GM13976 (cell line): ENCODE data around the gene SNIP1.
"Not testable (repeated sequence)": the region's sequence is repeated elsewhere in the genome, so short reads cannot be mapped to it uniquely, and the experiment has no call there.

ENCODE experiments used
- DNase-seq: peaks from one replicate; pipeline ENCODE4 v3.0.0; 2012; ENCODE audit warnings: low spot score
- CTCF ChIP-seq: IDR thresholded peaks from 2 replicates; pipeline ENCODE4 v1.5.1; 2012; ENCODE audit warnings: borderline replicate concordance, mild to moderate bottlenecking; ENCODE audit not compliant: insufficient read depth; ENCODE audit errors: extremely low read depth, missing control alignments, control extremely low read depth
- in situ Hi-C: fragments of 300-500 bp; cut with MboI; formaldehyde crosslinking; loops from one replicate; pipeline ENCODE4 v1.12.0; 2022; ENCODE audit warnings: low sequenced_read_pairs, mixed read lengths, inconsistent platforms; ENCODE audit not compliant: unreplicated experiment

SNIP1 gene

DNA sequence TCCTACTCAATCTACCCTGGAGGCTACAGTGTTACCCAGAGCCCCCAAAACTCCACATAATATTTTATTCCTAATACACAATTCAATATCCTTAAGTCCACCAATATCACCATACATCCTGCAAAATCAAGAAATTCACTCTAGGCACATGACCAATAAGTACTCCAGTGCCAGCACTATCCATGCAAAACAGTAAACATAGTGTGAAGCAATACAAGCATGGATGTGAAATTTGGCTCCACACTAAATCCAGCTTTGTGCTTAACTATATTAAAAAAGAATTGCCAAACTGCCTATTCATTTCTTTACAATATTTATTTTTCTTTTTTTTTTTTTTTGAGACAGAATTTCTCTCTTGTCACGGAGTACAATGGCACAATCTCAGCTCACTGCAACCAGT lies 36.5 kb downstream of the SNIP1 start:
- no peak for DNase-seq
- TF ChIP-seq CTCF: no peak
- in situ Hi-C loops: no loop called here

GRCh38 chr1:37515185-37516034 lies 38.7 kb downstream of the SNIP1 start:
- DNase-seq: no peak
- TF ChIP-seq CTCF: no peak
- in situ Hi-C loops: no loop called here

- in situ Hi-C loops: no loop called here
- peak; percentile 94 for DNase-seq
- peak; percentile 59 for TF ChIP-seq CTCF
Observed at GRCh38 chr1:37514350-37515184, 39.5 kb downstream of the SNIP1 start, which contains the start of gene MEAF6. MEAF6 (minus strand) TSS chr1:37514766; CDS start chr1:37514746, 20 bp downstream.

- peak; percentile 71 for DNase-seq
- TF ChIP-seq CTCF: no peak
- in situ Hi-C loops: no loop called here
Observed at GRCh38 chr1:37513795-37514349, 40.2 kb downstream of the SNIP1 start.

DNA sequence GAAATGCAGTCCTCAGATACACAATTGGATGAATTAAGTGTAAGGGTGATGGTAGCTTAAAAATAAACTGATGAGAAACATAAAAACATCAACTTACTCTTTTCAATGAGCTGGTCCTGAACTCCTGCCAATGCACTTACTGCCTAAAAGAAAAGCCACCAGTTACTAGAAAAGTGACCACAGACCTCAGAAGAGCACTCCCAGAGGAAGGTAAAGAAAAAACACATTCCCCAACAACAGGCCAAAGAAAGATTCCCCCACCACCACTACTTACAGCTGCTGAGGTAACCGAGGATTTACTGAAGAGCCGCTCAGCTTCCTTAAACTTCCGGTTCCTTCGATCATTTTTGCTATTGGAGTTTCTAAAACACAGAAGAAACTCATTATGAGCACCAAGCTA lies 44.9 kb downstream of the SNIP1 start:
- in situ Hi-C loops: no loop called here
- no peak for TF ChIP-seq CTCF
- DNase-seq: no peak

DNA sequence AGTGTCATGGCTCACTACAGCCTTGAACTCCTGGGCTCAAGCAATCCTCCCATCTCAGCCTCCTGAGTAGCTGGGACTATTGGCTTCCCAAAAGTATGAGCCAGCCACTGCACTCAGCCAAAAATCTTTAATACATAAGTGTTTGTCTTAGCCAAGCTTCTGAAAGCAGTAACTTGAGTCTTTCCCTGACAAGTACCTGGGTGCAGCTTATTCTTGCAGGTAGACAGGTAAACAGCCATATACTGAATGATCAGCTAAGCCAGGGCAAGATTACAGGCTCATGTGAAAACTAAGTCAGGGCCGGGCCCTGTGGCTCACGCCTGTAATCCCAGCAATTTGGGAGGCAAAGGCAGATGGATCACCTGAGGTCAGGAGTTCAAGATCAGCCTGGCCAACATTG lies 47.4 kb downstream of the SNIP1 start:
- no peak for DNase-seq
- no peak for TF ChIP-seq CTCF
- in situ Hi-C loops: no loop called here

- in situ Hi-C loops: not testable (repeated sequence)
Observed at GRCh38 chr1:37502791-37503190, 51.3 kb downstream of the SNIP1 start.

More at GRCh38 chr1:37502791-37503190, 51.3 kb downstream of the SNIP1 start:
- not testable (repeated sequence) for DNase-seq
